Astrocyte (in vitro differentiated cells and primary cell): ENCODE measurements around the gene PCBP3.

Experiments
- EZH2 ChIP-seq: IDR thresholded peaks from 2 replicates; pipeline ENCODE4 v1.6.1; 2012; ENCODE audit warnings: mild to moderate bottlenecking, low read length, inconsistent platforms; ENCODE audit not compliant: insufficient read depth
- TF ChIP-seq, protein P1 (sequence below): IDR thresholded peaks from 2 replicates; pipeline ENCODE4 v1.5.1; 2011; ENCODE audit warnings: low read depth, mild to moderate bottlenecking, inconsistent platforms, low read length, moderate library complexity; ENCODE audit not compliant: insufficient read depth

DNA sequence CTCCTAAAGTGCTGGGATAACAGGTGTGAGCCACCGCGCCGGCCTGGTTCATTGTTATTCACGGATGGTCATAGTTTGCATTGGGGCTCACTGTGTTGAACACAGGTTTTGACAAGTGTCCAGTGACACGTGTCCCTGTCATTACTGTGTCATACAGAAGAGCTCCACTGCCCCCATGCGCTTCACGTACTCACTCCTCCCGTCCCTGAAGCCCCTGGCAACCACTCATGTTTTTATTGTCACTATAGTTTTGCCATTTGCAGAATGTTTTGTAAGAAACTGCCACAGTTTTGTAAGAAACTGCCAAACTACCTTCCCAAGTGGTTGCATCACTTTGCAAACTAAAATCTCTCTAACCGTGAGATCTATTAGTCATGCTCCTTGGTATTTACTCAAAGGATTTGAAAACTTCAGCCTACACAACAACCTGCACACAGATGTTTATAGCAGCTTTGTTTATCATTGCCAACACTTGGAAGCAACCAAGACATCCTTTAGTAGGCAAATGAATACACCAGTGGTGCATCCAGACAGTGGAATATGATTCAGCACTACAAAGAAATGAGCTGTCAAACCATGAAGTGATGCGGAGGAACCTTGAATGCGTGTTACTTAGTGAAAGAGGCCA is 174.9 kb downstream of the PCBP3 start:
- TF ChIP-seq, protein P1, sequence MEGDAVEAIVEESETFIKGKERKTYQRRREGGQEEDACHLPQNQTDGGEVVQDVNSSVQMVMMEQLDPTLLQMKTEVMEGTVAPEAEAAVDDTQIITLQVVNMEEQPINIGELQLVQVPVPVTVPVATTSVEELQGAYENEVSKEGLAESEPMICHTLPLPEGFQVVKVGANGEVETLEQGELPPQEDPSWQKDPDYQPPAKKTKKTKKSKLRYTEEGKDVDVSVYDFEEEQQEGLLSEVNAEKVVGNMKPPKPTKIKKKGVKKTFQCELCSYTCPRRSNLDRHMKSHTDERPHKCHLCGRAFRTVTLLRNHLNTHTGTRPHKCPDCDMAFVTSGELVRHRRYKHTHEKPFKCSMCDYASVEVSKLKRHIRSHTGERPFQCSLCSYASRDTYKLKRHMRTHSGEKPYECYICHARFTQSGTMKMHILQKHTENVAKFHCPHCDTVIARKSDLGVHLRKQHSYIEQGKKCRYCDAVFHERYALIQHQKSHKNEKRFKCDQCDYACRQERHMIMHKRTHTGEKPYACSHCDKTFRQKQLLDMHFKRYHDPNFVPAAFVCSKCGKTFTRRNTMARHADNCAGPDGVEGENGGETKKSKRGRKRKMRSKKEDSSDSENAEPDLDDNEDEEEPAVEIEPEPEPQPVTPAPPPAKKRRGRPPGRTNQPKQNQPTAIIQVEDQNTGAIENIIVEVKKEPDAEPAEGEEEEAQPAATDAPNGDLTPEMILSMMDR, result no peak
- TF ChIP-seq EZH2, result no peak
